Mononuclear cell (primary cell): Measurements from ENCODE around the gene CDKL2. TPM values are rescaled to one million over a fixed set of nuclear protein-coding genes. Genes with fewer than 3 reads are reported as not detected.

ENCODE experiments used
- H3K27me3 ChIP-seq: 2 replicates; pipeline ENCODE4 v1.6.0; 2011; ENCODE audit warnings: low read length, control low read depth; ENCODE audit not compliant: insufficient read depth
- H3K4me1 ChIP-seq: 2 replicates; pipeline ENCODE4 v1.5.1; 2011; ENCODE audit warnings: mild to moderate bottlenecking, low read length, control low read depth; ENCODE audit not compliant: insufficient read depth
- H3K4me3 ChIP-seq: 2 replicates; pipeline ENCODE4 v1.5.1; 2011; ENCODE audit warnings: mild to moderate bottlenecking, low read length, moderate library complexity
- H3K9me3 ChIP-seq: 2 replicates; pipeline ENCODE4 v1.5.1; 2011; ENCODE audit warnings: low read depth, mild to moderate bottlenecking, control low read depth, low read length
- total RNA-seq: library from RNA; depleted of rRNA; stranded (reverse); fragments of >200 nt; gene quantifications from one replicate; pipeline ENCODE4 v1.2.3, GENCODE V29; 2012

Gene CDKL2
- total RNA-seq, 1 donor: 0.21 TPM

GRCh38 chr4:75659512-75660031 is 29.2 kb upstream of the CDKL2 start:
- H3K4me3 ChIP-seq: no peak overlapping the region
- no peaks in the 10 kb centered on the region for H3K4me1 ChIP-seq
- H3K9me3 ChIP-seq: no peaks in the 10 kb centered on the region
- H3K27me3 ChIP-seq: no peaks in the 10 kb centered on the region

GRCh38 chr4:75658876-75659275 is 28.5 kb upstream of the CDKL2 start:
- Histone ChIP-seq H3K4me1 (no peaks in the 10 kb centered on the region), H3K9me3 (no peaks in the 10 kb centered on the region), H3K27me3 (no peaks in the 10 kb centered on the region), H3K4me3 (no peak overlapping the region)

GRCh38 chr4:75655562-75655961 is 25.2 kb upstream of the CDKL2 start:
- no peaks in the 10 kb centered on the region for H3K27me3 ChIP-seq
- no peaks in the 10 kb centered on the region for H3K9me3 ChIP-seq
- no peaks in the 10 kb centered on the region for H3K4me1 ChIP-seq
- H3K4me3 ChIP-seq: no peak overlapping the region

GRCh38 chr4:75654905-75655304 is 24.6 kb upstream of the CDKL2 start:
- Histone ChIP-seq H3K27me3 (no peaks in the 10 kb centered on the region), H3K4me3 (no peak overlapping the region), H3K4me1 (no peaks in the 10 kb centered on the region), H3K9me3 (no peaks in the 10 kb centered on the region)

- H3K4me3 ChIP-seq: no peak overlapping the region
- no peaks in the 10 kb centered on the region for H3K4me1 ChIP-seq
- no peaks in the 10 kb centered on the region for H3K27me3 ChIP-seq
Observed at GRCh38 chr4:75653845-75654503, 23.6 kb upstream of the CDKL2 start.

DNA sequence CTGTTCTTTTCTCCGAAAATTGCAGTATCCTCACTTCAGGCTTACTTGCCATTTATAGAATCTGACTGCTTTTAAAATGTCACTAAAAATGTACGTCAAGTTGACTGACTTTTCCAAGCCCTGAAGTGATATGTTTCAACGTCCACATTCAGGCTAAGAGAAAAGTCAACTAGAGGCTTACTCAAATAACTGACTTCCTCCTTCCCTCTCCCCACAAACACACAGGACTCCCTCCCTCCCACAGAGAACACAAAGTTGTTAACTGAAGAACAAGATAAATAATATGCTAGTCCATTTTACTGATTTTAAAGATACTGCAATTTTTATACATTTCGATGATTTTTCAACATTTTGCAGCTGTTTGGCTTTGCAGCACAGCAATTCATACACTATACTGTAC is 13.8 kb upstream of the CDKL2 start:
- no peak overlapping the region for H3K4me3 ChIP-seq
- H3K4me1 ChIP-seq: no peaks in the 10 kb centered on the region
- H3K9me3 ChIP-seq: no peaks in the 10 kb centered on the region
- no peaks in the 10 kb centered on the region for H3K27me3 ChIP-seq

More at GRCh38 chr4:75653845-75654503, 23.6 kb upstream of the CDKL2 start:
- no peaks in the 10 kb centered on the region for H3K9me3 ChIP-seq

GRCh38 chr4:75643651-75644050 is 13.3 kb upstream of the CDKL2 start:
- no peak overlapping the region for H3K4me3 ChIP-seq
- H3K4me1 ChIP-seq: no peaks in the 10 kb centered on the region
- no peaks in the 10 kb centered on the region for H3K27me3 ChIP-seq
- H3K9me3 ChIP-seq: no peaks in the 10 kb centered on the region

- Histone ChIP-seq H3K27me3 (no peaks in the 10 kb centered on the region), H3K4me1 (no peaks in the 10 kb centered on the region)
Observed at GRCh38 chr4:75639124-75639695, 8.9 kb upstream of the CDKL2 start.

GRCh38 chr4:75637827-75638226 is 7.5 kb upstream of the CDKL2 start:
- no peak overlapping the region for H3K4me3 ChIP-seq
- H3K9me3 ChIP-seq: no peaks in the 10 kb centered on the region
- no peaks in the 10 kb centered on the region for H3K4me1 ChIP-seq
- H3K27me3 ChIP-seq: no peaks in the 10 kb centered on the region

More at GRCh38 chr4:75639124-75639695, 8.9 kb upstream of the CDKL2 start:
- Histone ChIP-seq H3K9me3 (no peaks in the 10 kb centered on the region), H3K4me3 (no peak overlapping the region)

DNA sequence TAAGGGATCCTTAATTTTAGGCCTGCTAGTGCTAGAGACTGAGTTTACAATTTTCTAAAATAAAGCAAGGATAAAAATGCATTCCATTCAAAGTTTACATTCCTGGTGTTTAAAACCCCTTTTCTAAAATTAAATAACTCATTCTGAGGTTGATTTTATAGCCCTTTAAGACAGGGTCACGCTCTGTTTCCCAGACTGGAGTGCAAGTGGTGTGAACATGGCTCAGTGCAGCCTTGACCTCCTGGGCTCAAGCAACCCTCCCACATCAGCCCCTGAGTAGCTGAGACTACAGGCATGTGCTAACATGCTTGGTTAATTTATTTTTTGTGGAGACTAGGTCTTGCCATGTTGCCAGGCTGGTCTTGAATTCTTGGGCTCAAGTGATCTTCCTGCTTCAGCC is 6.8 kb upstream of the CDKL2 start:
- no peaks in the 10 kb centered on the region for H3K9me3 ChIP-seq
- no peaks in the 10 kb centered on the region for H3K27me3 ChIP-seq
- no peak overlapping the region for H3K4me3 ChIP-seq
- no peaks in the 10 kb centered on the region for H3K4me1 ChIP-seq

DNA sequence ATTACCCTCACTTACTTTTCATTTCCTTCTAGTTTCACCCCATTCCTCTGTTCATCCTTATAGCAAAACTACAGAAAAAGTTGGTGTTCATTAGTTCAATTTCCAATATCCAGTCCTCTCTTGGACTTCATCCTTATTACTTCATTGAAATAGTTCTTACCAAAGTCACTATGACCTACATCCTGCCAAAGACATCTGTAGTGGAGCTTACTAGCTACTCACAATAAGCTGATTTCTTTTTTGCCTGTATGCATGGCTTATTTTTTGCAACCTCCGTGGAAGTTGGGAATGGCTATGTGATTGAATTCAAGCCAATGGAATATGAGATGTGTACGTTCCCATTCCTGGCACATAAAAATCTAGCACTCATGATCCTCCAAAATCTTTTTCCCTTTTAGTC is 4.6 kb upstream of the CDKL2 start:
- no peaks in the 10 kb centered on the region for H3K9me3 ChIP-seq
- H3K4me3 ChIP-seq: no peak overlapping the region
- peaks cover 9% of the 10 kb centered on the region for H3K4me1 ChIP-seq
- no peaks in the 10 kb centered on the region for H3K27me3 ChIP-seq

GRCh38 chr4:75634281-75634680 is 4.0 kb upstream of the CDKL2 start:
- Histone ChIP-seq H3K4me1 (peaks cover 10% of the 10 kb centered on the region), H3K4me3 (no peak overlapping the region), H3K27me3 (no peaks in the 10 kb centered on the region), H3K9me3 (no peaks in the 10 kb centered on the region)

GRCh38 chr4:75633846-75634245 is 3.5 kb upstream of the CDKL2 start:
- H3K4me1 ChIP-seq: peaks cover 10% of the 10 kb centered on the region
- H3K4me3 ChIP-seq: no peak overlapping the region
- H3K27me3 ChIP-seq: no peaks in the 10 kb centered on the region
- H3K9me3 ChIP-seq: no peaks in the 10 kb centered on the region

DNA sequence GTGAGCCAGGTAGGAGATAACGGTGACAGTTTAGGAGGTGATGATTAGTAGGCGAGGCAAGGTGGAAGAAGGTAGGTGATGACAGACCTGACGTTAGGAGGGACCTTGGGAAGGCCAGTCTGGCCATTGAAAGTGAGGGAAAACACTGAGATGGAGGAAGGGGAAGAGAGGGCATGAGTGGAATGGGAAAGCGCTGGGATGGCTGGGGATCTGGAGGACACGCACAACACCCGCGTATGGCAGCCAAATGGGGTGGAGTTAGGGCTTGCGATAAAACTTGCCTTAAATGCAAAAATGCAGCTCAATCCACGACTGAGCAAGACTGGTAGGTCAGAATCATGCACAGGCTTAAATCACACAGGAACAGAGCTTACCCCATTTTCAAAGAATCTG is 605 bp upstream of the CDKL2 start:
- H3K9me3 ChIP-seq: no peaks in the 10 kb centered on the region
- peaks cover 10% of the 10 kb centered on the region for H3K4me1 ChIP-seq
- peak overlapping the region; percentile 45 for H3K4me3 ChIP-seq
- H3K27me3 ChIP-seq: no peaks in the 10 kb centered on the region

DNA sequence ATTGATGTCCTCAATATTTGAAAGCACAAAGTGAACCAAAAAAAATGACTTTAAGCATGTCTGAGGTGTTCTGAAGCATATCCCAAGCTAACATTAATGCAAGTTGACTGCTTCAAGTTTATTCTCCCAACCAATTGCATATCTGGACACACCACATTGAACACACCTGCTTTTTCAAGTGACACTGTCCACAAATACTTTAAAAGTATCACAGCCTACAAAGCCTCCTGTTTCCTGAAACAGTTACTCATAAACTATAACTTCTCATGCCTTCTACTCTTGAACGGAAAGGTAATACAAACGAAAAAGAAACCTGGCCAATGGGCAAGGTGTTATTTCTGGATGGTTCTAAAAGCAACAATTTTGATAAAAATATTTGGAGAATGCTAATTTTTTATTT is 1.1 kb downstream of the CDKL2 start:
- no peak overlapping the region for H3K4me3 ChIP-seq
- H3K4me1 ChIP-seq: peaks cover 10% of the 10 kb centered on the region
- H3K27me3 ChIP-seq: no peaks in the 10 kb centered on the region
- H3K9me3 ChIP-seq: no peaks in the 10 kb centered on the region

- Histone ChIP-seq H3K4me3 (no peak overlapping the region), H3K27me3 (no peaks in the 10 kb centered on the region), H3K9me3 (no peaks in the 10 kb centered on the region), H3K4me1 (no peaks in the 10 kb centered on the region)
Observed at GRCh38 chr4:75623026-75623425, 7.3 kb downstream of the CDKL2 start.
